Fibroblast of lung (primary cell): ENCODE data around the gene PFDN2. TPM values are rescaled to one million over a fixed set of nuclear protein-coding genes. Genes with fewer than 3 reads are reported as not detected.
A peak's percentile ranks its signal among the peaks of the same experiment; 100 is the strongest.

Source experiments
- DNase-seq, 2 donors: peaks; one replicate each; pipeline versions ENCODE4 v3.0.0 to v3.0.0-alpha.2; 2010; ENCODE audit warnings: low read depth in 2 of 2
- H2AFZ ChIP-seq: 2 replicates; pipeline ENCODE4 v1.5.1; 2012; ENCODE audit warnings: low read length, control low read depth, inconsistent platforms
- H3K27ac ChIP-seq: 2 replicates; pipeline ENCODE4 v1.5.1; 2011; ENCODE audit warnings: low read length, control low read depth; ENCODE audit not compliant: insufficient read depth
- H3K27me3 ChIP-seq: 2 replicates; pipeline ENCODE4 v1.5.1; 2011; ENCODE audit warnings: mild to moderate bottlenecking, low read length; ENCODE audit not compliant: control insufficient read depth, insufficient read depth
- H3K36me3 ChIP-seq: 2 replicates; pipeline ENCODE4 v1.5.1; 2011; ENCODE audit warnings: low read length; ENCODE audit not compliant: control insufficient read depth, insufficient read depth
- H3K4me1 ChIP-seq: 2 replicates; pipeline ENCODE4 v1.5.1; 2011; ENCODE audit warnings: low read length; ENCODE audit not compliant: control insufficient read depth, insufficient read depth; ENCODE audit errors: extremely low read depth
- H3K4me2 ChIP-seq: 2 replicates; pipeline ENCODE4 v1.5.1; 2011; ENCODE audit warnings: low read length, control low read depth; ENCODE audit not compliant: insufficient read depth; ENCODE audit errors: extremely low read depth
- H3K4me3 ChIP-seq, 4 experiments: fragments of 200-600 bp in 1 of 4; sonication (generic) in 1 of 4; replicated peaks in 1 of 4; 2 replicates each; pipeline ENCODE4 v1.5.1; 2011 to 2016; ENCODE audit warnings: low read length in 4 of 4, low read depth in 3 of 4, mild to moderate bottlenecking in 3 of 4, control low read depth in 2 of 4, inconsistent platforms in 1 of 4, mixed read lengths in 1 of 4; ENCODE audit not compliant: insufficient read depth in 1 of 4; ENCODE audit errors: control extremely low read depth in 1 of 4
- H3K79me2 ChIP-seq: 2 replicates; pipeline ENCODE4 v1.5.1; 2012; ENCODE audit warnings: mild to moderate bottlenecking, low read length, inconsistent platforms; ENCODE audit not compliant: control insufficient read depth, insufficient read depth
- H3K9ac ChIP-seq: 2 replicates; pipeline ENCODE4 v1.5.1; 2011; ENCODE audit warnings: mild to moderate bottlenecking, low read length, control low read depth; ENCODE audit not compliant: insufficient read depth
- H3K9me3 ChIP-seq: 2 replicates; pipeline ENCODE4 v1.5.1; 2012; ENCODE audit warnings: low read depth, low read length; ENCODE audit not compliant: control insufficient read depth, insufficient read depth
- H4K20me1 ChIP-seq: 2 replicates; pipeline ENCODE4 v1.5.1; 2011; ENCODE audit warnings: low read length; ENCODE audit not compliant: control insufficient read depth, insufficient read depth; ENCODE audit errors: extremely low read depth
- CTCF ChIP-seq, 2 donors: IDR thresholded peaks in 1 of 2; conservative IDR thresholded peaks in 1 of 2; 1 replicate in 1 of 2; 2 replicates in 1 of 2; pipeline ENCODE4 v1.5.1; 2011 to 2012; ENCODE audit warnings: low read length in 2 of 2, control low read depth in 1 of 2, inconsistent platforms in 1 of 2, low read depth in 1 of 2, mild to moderate bottlenecking in 1 of 2
- EZH2 ChIP-seq: IDR thresholded peaks from 2 replicates; pipeline ENCODE4 v1.5.1; 2012; ENCODE audit warnings: low read length, control low read depth, mild to moderate bottlenecking; ENCODE audit errors: missing control alignments
- polyA plus RNA-seq, 2 donors: library from polyadenylated mRNA; depleted of rRNA in 1 of 2; stranded (reverse) in 1 of 2; unstranded in 1 of 2; fragments of >200 nt; gene quantifications; 2 replicates each; pipeline ENCODE4 v1.2.1, GENCODE V29; 2011 to 2012; ENCODE audit warnings: missing spikeins in 1 of 2
- total RNA-seq: library from RNA; depleted of rRNA; stranded (reverse); fragments of >200 nt; gene quantifications from 2 replicates; pipeline ENCODE4 v1.2.1, GENCODE V29; 2014

The PFDN2 gene
- total and polyA plus RNA-seq, 2 donors (not counting 1 experiment from before 2014, with no cell fraction given), result 39.6 to 145 TPM

DNA sequence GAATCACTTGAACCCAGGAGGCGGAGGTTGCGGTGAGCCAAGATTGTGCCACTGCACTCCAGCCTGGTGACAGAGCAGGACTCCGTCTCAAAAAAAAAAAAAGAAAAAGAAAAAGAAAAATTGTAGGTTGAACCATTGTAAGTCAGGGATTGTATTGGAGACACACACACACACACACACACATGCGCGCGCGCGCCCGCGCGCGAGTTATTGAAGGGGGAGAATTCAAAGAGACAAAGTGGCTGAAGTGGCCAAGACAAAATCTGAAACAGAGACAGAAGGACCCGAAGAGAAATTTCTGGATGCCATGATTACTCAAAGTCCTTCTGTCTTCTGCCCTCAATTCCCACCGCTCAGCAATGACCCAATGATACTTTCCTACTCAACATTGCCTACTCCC lies 23.4 kb downstream of the PFDN2 start:
- Histone ChIP-seq H4K20me1 (no peaks in the 10 kb centered on the region), H3K27me3 (no peaks in the 10 kb centered on the region), H3K27ac (no peak overlapping the region), H3K36me3 (no peaks in the 10 kb centered on the region), H3K4me1 (peaks cover 11% of the 10 kb centered on the region), H3K4me3 (no peak overlapping the region), H3K79me2 (no peaks in the 10 kb centered on the region), H3K9me3 (no peaks in the 10 kb centered on the region), H3K9ac (no peak overlapping the region), H2AFZ (no peak overlapping the region), H3K4me2 (no peak overlapping the region)
- TF ChIP-seq EZH2 (no peak), CTCF (conservative IDR thresholded peaks at IDR 0.05 in 1 of 2, IDR thresholded peaks at IDR 0.05 in 1 of 2; ENCODE audit: low read depth in 1 of 2, low read length in 2 of 2) (no peak)
- no peak for DNase-seq

- H3K4me1 ChIP-seq, result peaks cover 10% of the 10 kb centered on the region
- no peak for TF ChIP-seq CTCF (conservative IDR thresholded peaks at IDR 0.05 in 1 of 2, IDR thresholded peaks at IDR 0.05 in 1 of 2; ENCODE audit: low read depth in 1 of 2, low read length in 2 of 2)
- no peak for TF ChIP-seq EZH2
- no peaks in the 10 kb centered on the region for H3K9me3 ChIP-seq
- no peaks in the 10 kb centered on the region for H3K36me3 ChIP-seq
- H3K27me3 ChIP-seq, result no peaks in the 10 kb centered on the region
- DNase-seq, result peak in 1 of 2 donors; percentile 36
- no peak overlapping the region for H2AFZ ChIP-seq
- no peak overlapping the region for H3K27ac ChIP-seq
- no peaks in the 10 kb centered on the region for H4K20me1 ChIP-seq
- H3K9ac ChIP-seq, result no peak overlapping the region
- no peak overlapping the region for H3K4me2 ChIP-seq
- no peaks in the 10 kb centered on the region for H3K79me2 ChIP-seq
- H3K4me3 ChIP-seq, result no peak overlapping the region
Observed at GRCh38 chr1:161092621-161093028, 25.2 kb downstream of the PFDN2 start.

DNA sequence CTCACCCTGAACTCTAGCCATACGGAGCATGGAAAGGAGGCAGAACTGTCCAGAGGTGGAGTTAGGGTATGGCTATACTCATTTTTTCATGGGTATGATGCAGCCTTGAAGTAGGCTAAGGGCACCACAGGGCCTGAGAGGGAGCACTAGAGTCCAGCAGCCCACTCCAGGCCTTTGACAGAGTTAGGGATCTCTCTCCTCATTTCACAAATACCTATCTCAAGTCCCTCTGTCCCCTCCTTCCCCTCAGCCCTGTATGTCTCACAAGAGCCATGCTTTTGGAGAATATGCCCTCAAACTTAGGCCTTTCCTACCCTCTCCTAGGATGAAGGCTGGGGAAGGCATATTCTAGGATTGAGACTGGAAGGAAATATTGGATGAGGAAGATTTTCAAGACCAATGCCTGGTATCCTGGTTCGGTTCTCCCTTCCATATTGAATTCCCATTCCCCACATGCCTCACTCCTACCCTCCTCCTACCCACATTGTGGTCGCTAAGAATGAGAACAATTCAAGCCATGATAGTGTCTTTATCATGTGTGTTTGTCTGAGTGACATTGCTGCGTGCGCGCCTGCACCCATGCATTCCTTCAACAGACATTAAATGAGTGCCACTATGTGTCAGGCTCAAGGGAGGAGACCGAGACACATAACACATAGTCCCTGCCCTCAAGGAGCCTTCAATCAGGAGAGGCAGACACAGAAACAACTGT lies 25.9 kb downstream of the PFDN2 start:
- Histone ChIP-seq H2AFZ (no peak overlapping the region), H3K27ac (no peak overlapping the region), H3K9me3 (no peaks in the 10 kb centered on the region), H3K9ac (no peak overlapping the region), H3K4me2 (no peak overlapping the region), H3K4me1 (peaks cover 6% of the 10 kb centered on the region), H3K4me3 (no peak overlapping the region), H4K20me1 (no peaks in the 10 kb centered on the region), H3K79me2 (no peaks in the 10 kb centered on the region), H3K36me3 (no peaks in the 10 kb centered on the region), H3K27me3 (no peaks in the 10 kb centered on the region)
- DNase-seq, result peak in 1 of 2 donors; percentile 53
- TF ChIP-seq CTCF (conservative IDR thresholded peaks at IDR 0.05 in 1 of 2, IDR thresholded peaks at IDR 0.05 in 1 of 2; ENCODE audit: low read depth in 1 of 2, low read length in 2 of 2) (no peak), EZH2 (no peak)
